C4-2B (cell line): ENCODE data around the gene TOM1L1.

Experiments
- H3K27ac ChIP-seq: fragments of 450-650 bp; 2 replicates; pipeline ENCODE4 v1.5.1; 2017
- ZFX ChIP-seq: fragments of 450-650 bp; IDR thresholded peaks from 2 replicates; pipeline ENCODE4 v1.6.1; 2017
- TF ChIP-seq, protein P1 (sequence below): fragments of 450-650 bp; conservative IDR thresholded peaks from 2 replicates; pipeline ENCODE4 v1.5.1; 2017; ENCODE audit warnings: mild to moderate bottlenecking

TOM1L1 gene

DNA sequence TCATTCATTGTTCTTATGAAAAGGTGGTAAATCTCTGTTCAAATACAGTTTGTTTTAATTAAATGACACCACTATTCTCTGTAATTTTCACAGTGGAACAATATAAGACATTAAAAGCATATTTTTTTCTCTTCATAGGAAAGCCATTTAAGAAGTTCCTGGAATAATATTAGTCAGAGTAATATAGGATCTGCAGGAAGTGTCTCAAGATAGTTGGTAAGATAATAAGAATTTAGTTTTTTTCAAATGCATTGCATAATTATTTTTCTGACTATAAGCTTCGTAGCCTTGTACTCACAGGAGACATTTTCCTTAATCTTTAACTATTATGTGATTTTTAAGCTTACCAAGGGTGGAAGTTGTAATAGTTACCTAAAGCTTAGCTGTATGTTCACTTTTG is 84.8 kb downstream of the TOM1L1 start:
- H3K27ac ChIP-seq = no peak overlapping the region
- TF ChIP-seq, protein P1, sequence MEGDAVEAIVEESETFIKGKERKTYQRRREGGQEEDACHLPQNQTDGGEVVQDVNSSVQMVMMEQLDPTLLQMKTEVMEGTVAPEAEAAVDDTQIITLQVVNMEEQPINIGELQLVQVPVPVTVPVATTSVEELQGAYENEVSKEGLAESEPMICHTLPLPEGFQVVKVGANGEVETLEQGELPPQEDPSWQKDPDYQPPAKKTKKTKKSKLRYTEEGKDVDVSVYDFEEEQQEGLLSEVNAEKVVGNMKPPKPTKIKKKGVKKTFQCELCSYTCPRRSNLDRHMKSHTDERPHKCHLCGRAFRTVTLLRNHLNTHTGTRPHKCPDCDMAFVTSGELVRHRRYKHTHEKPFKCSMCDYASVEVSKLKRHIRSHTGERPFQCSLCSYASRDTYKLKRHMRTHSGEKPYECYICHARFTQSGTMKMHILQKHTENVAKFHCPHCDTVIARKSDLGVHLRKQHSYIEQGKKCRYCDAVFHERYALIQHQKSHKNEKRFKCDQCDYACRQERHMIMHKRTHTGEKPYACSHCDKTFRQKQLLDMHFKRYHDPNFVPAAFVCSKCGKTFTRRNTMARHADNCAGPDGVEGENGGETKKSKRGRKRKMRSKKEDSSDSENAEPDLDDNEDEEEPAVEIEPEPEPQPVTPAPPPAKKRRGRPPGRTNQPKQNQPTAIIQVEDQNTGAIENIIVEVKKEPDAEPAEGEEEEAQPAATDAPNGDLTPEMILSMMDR = no peak
- TF ChIP-seq ZFX = no peak

DNA sequence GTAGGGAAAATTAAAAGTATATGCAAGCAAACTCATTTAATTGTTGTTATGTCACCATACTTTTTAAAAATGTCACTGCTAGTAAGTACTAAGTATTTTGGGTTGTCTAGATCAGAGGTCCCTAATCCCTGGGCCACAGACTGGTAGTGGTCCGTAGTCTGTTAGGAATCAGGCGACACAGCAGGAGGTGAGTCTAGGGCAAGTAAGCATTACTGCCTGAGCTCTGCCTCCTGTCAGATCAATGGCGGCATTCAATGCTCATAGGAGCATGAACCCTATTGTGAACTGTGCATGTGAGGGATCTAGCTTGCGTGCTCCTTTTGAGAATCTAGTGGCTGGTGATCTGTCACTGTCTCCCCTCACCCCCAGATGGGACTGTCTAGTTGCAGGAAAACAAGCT is 89.5 kb downstream of the TOM1L1 start:
- TF ChIP-seq, protein P1 = no peak
- no peak for TF ChIP-seq ZFX
- H3K27ac ChIP-seq = no peak overlapping the region

DNA sequence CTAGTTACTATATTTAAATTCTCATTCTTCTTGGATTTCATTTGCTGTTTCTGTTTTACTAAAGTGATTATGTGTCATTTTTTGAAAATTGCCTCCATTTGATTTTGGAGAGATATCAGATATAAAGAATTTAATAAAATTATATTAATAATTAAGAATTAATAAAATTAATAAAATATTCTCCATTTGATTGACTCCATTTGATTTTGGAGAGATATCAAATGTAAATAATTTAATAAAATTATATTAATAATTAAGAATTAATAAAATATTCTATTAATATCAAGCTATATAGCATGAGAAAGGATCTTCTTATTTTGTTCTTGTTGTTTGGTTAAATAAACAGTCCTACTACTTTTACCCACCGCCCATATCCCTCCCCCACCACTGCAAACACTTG is 90.9 kb downstream of the TOM1L1 start:
- H3K27ac ChIP-seq = no peak overlapping the region
- TF ChIP-seq, protein P1 = no peak
- no peak for TF ChIP-seq ZFX

DNA sequence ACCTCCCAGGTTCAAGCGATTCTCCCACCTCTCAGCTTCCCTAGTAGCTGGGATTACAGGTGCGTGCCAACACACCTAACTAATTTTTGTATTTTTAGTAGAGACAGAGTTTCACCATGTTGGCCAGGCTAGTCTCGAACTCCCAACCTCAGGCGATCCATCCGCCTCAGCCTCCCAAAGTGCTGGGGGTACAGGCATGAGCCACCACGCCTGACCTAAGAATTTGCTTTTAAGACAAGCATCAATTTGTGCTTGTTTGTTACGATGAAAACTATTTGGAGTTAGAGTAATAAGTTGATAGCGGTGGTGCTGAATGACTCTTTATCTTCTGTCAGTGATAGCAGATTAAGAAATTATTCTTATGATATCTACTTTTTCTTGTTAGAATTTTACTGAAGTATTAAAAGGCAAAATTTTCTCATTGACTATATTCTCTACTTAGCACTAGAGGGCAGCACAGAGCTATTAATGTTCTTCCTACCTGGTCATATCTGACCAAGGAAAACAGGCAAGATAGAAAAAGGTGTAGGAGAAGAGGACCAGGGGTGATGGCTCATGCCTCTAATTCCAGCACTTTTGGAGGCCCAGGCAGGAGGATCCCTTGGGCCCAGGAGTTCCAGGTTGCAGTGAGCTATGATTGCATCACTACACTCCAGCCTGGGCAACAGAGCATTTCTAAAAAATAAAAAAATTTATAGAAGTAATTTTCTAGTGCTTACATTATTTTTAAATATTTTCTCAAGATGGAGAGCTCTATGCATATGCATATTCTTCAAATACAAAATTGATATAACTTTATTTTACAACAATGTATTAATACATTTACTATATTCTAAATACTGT is 92.4 kb downstream of the TOM1L1 start:
- no peak for TF ChIP-seq ZFX
- TF ChIP-seq, protein P1 = peak; percentile 80
- H3K27ac ChIP-seq = no peak overlapping the region

DNA sequence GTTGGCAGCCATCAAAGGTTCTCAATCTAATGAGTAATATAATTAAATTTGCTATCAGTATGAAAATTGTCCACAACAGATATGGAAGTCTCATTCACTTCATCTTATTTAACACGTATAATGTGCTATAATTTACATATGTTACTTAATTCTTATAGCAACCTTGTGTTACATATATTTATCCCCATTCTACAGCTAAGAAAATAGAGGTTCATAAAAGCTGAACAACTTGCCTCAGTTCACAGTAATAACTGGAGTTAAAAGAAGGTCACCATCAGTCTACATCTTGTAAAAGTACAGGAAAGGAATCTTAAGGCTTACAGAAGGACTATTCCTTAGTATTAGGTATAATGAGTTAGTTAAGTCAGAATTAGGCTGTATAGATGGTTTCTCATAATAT is 95.8 kb downstream of the TOM1L1 start:
- TF ChIP-seq, protein P1 = no peak
- TF ChIP-seq ZFX = no peak
- H3K27ac ChIP-seq = no peak overlapping the region

DNA sequence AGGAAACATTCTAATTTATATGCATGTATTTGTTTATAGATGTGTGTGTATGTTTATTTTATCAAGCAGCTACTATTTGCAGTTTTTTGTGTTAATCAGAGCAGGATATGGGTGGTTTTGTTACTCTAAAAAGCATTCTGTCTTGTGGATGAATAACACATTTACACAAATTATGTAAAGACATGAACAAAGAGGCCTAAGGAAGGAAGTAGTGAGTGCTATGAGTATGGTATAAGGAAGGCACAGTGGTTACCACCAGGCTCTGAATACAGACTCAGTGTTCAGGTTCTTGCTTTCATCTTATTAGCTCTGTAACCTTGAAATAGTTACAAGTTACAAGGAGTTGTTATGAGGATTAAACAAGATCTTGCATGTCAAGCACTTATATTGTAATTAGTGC is 101.8 kb downstream of the TOM1L1 start:
- TF ChIP-seq, protein P1 = no peak
- no peak for TF ChIP-seq ZFX
- no peak overlapping the region for H3K27ac ChIP-seq

DNA sequence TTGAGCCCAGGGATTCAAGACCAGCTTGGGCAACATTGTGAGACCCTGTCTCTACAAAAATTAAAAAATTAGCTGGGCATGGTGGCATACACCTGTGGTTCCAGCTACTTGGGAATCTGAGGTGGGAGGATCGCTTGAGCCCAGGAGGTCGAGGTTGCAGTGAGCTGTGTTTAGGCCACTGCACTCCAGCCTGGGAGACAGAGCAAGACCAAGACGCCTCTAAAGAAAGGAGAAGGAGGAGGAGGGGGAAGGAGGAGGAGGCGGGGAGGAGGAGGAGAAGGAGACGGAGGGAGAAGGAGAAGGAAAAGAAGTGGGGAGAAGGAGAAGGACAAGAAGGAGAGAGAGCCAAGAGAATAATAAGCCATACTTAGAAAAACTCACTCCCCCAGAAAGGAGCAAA is 103.8 kb downstream of the TOM1L1 start:
- no peak for TF ChIP-seq ZFX
- TF ChIP-seq, protein P1 = no peak
- H3K27ac ChIP-seq = no peak overlapping the region
